ENCODE measurements around the gene BAD.

Gene BAD

DNA sequence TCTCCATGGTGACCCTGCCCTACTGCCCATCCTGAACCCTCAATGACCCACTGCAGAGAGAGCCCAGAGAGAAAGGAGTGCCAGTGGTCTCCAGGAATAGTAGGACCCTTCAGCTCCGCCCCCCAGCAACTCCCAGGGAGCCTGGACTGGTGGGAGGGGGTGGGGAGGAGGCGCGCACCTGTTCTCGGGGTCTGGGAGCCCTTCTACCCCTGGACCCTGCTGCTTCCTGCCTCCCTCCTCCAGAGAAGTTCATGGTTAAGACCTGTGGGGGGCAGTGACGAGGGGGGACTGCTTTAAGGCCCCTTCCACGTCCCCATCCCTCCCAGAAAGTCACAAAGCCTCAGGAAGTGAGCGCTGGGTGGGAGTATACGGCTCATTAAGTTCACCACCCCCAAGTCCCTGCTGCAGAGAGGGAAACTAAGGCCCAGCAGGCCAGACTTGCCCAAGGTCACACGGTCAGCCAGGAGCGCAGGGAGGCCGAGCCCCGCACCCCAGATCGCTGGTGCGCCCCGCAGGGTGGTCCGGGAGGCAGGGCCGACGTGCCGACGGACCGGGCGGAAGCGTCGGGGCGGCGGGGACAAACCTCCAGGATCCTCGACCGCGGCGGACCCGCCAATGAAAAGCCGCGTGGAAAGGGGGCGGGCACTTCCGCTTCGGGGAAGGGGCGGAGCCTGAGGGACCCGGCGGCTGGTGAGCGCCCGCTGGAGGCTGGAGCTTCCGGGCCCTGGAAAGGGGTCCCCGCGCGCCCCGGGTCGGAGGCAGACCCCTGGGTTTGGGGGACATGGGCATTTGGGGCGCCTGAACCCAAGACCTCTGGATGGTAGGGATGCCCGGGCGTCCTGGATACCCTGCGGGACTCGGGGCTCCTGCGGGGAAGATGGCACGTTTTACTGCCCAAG, 58.6 kb downstream of the BAD start, which contains the start of the genes NUDT22 and TRPT1:
NUDT22 (plus strand) TSS at position 667 of the 899 bp plus-strand sequence. CDS start 379 bp downstream, outside the sequence.
TRPT1 (minus strand) TSS at position 579 of the 899 bp plus-strand sequence; CDS start at position 253, 326 bp downstream.
- Histone ChIP-seq H2BK12ac (ENCODE audit: low read length) (peak within 1 kb of the TSS; percentile 42), H3K79me2 (ENCODE audit: control insufficient read depth, insufficient read depth, low read length, poor library complexity) (peaks cover 16% of the 10 kb centered on the region)

DNA sequence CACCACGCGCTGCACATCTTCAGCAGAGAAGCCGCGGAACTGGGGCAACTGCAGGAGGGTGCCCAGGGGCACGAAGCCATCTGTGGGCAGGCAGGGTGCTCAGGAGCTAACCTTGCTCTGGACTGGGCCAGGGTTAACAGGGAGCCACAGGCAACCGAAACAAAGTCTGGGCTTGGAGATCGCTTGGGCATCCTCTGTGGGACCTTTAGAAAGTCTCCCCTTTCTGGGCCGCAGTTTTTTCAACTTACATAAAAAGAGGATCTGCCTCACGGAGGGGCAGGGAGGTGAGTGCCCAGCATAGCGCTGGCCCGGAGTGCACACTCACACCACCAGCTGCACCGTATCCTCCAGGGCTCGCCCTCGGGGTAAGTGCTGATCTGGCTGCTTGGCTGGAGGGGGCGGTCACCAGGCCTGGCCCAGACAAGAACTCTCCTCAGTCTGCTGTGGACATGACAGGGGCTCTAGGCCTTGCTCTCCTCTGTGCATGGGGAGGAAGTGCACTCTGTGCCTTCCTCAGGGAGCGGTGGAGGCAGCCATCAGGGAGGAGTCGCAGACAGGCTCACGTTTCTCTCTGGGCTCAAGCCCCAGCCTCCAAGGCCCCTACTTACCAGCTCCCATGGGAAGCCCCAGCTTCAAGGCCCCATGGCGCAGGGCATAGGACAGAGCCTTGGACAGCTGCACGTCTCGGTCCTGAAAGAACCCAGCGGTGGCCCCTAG, 59.4 kb downstream of the BAD start:
- Histone ChIP-seq H4K12ac (ENCODE audit: low read depth, low read length) (peak overlapping the region; percentile 94), H3K4ac (ENCODE audit: low read depth, low read length) (peak overlapping the region; percentile 74), H3K9ac (ENCODE audit: low read length) (no peak overlapping the region), H2BK120ac (ENCODE audit: insufficient read depth, low read length, poor library complexity) (peak overlapping the region; percentile 57), H3K79me1 (ENCODE audit: low read length) (peaks cover 15% of the 10 kb centered on the region), H4K91ac (ENCODE audit: low read depth, low read length) (peak overlapping the region; percentile 94), H2BK5ac (ENCODE audit: low read depth, low read length, poor library complexity) (peak overlapping the region; percentile 51), H3K27ac (ENCODE audit: low read depth, low read length) (no peak overlapping the region), H2AFZ (ENCODE audit: insufficient read depth, low read length, poor library complexity) (peak overlapping the region; percentile 11), H3K9me3 (ENCODE audit: insufficient read depth, low read depth, low read length) (peaks cover 5% of the 10 kb centered on the region), H4K8ac (ENCODE audit: low read depth, low read length) (peak overlapping the region; percentile 90), H3K14ac (ENCODE audit: low read length) (peak overlapping the region; percentile 92), H3K23ac (ENCODE audit: low read length) (no peak overlapping the region), H3K18ac (ENCODE audit: low read length) (peak overlapping the region; percentile 97), H2BK12ac (ENCODE audit: low read length) (peak overlapping the region; percentile 42), H3K4me2 (ENCODE audit: low read length) (peak overlapping the region; percentile 95), H3K4me3 (ENCODE audit: low read depth, low read length) (peak overlapping the region; percentile 83), H3K27me3 (ENCODE audit: insufficient read depth, low read length) (no peaks in the 10 kb centered on the region), H2AK5ac (ENCODE audit: low read length) (peak overlapping the region; percentile 93), H3K79me2 (ENCODE audit: control insufficient read depth, insufficient read depth, low read length, poor library complexity) (peaks cover 12% of the 10 kb centered on the region), H3K4me1 (ENCODE audit: control insufficient read depth in 1 of 2, insufficient read depth in 2 of 2, low read length in 2 of 2) (peaks cover 15 to 24% of the 10 kb centered on the region in 2 experiments), H3K36me3 (ENCODE audit: control insufficient read depth in 1 of 2, insufficient read depth in 2 of 2, low read length in 2 of 2) (peaks cover 25 to 27% of the 10 kb centered on the region in 2 experiments)
- no CpG with 5 or more reads among the region's 22 CpGs for WGBS (ENCODE audit: extremely low coverage, insufficient coverage, insufficient read length)
- DNase-seq: peak; percentile 52 to 68

More for the DNA sequence above, 58.6 kb downstream of the BAD start, which contains the start of the genes NUDT22 and TRPT1:
- Histone ChIP-seq H3K79me1 (ENCODE audit: low read length) (peaks cover 20% of the 10 kb centered on the region), H3K9me3 (ENCODE audit: insufficient read depth, low read depth, low read length) (peaks cover 5% of the 10 kb centered on the region), H3K4me1 (ENCODE audit: control insufficient read depth in 1 of 2, insufficient read depth in 2 of 2, low read length in 2 of 2) (peaks cover 15 to 24% of the 10 kb centered on the region in 2 experiments), H3K18ac (ENCODE audit: low read length) (peak within 1 kb of the TSS; percentile 97), H4K12ac (ENCODE audit: low read depth, low read length) (peak within 1 kb of the TSS; percentile 94), H3K36me3 (ENCODE audit: control insufficient read depth in 1 of 2, insufficient read depth in 2 of 2, low read length in 2 of 2) (peaks cover 17 to 19% of the 10 kb centered on the region in 2 experiments), H3K23ac (ENCODE audit: low read length) (no peak within 1 kb of the TSS), H3K4me2 (ENCODE audit: low read length) (peak within 1 kb of the TSS; percentile 95), H2AFZ (ENCODE audit: insufficient read depth, low read length, poor library complexity) (peak within 1 kb of the TSS; percentile 76), H3K4me3 (ENCODE audit: low read depth, low read length) (peak within 1 kb of the TSS; percentile 83), H3K9ac (ENCODE audit: low read length) (peak within 1 kb of the TSS; percentile 87), H4K8ac (ENCODE audit: low read depth, low read length) (peak within 1 kb of the TSS; percentile 94), H2BK120ac (ENCODE audit: insufficient read depth, low read length, poor library complexity) (peak within 1 kb of the TSS; percentile 70), H3K27me3 (ENCODE audit: insufficient read depth, low read length) (no peaks in the 10 kb centered on the region), H3K14ac (ENCODE audit: low read length) (peak within 1 kb of the TSS; percentile 92), H3K27ac (ENCODE audit: low read depth, low read length) (peak within 1 kb of the TSS; percentile 5), H2BK5ac (ENCODE audit: low read depth, low read length, poor library complexity) (peak within 1 kb of the TSS; percentile 58), H3K4ac (ENCODE audit: low read depth, low read length) (peak within 1 kb of the TSS; percentile 74), H4K91ac (ENCODE audit: low read depth, low read length) (peak within 1 kb of the TSS; percentile 94), H2AK5ac (ENCODE audit: low read length) (peak within 1 kb of the TSS; percentile 93)
- peak; percentile 83 to 92 for DNase-seq
- WGBS (ENCODE audit: extremely low coverage, insufficient coverage, insufficient read length): no CpG with 5 or more reads among the region's 54 CpGs

GRCh38 chr11:64224151-64224890, 60.1 kb downstream of the BAD start:
- H2AFZ ChIP-seq (ENCODE audit: insufficient read depth, low read length, poor library complexity): no peak overlapping the region
- no peak overlapping the region for H3K18ac ChIP-seq (ENCODE audit: low read length)
- no peaks in the 10 kb centered on the region for H3K27me3 ChIP-seq (ENCODE audit: insufficient read depth, low read length)
- H4K8ac ChIP-seq (ENCODE audit: low read depth, low read length): no peak overlapping the region
- no peak overlapping the region for H3K4ac ChIP-seq (ENCODE audit: low read depth, low read length)
- no peak overlapping the region for H3K4me3 ChIP-seq (ENCODE audit: low read depth, low read length)
- peak in 1 of 2 donors; percentile 43 for DNase-seq
- no peak overlapping the region for H4K91ac ChIP-seq (ENCODE audit: low read depth, low read length)
- no CpG with 5 or more reads among the region's 17 CpGs for WGBS (ENCODE audit: extremely low coverage, insufficient coverage, insufficient read length)
- peaks cover 15 to 20% of the 10 kb centered on the region in 2 experiments for H3K4me1 ChIP-seq (ENCODE audit: control insufficient read depth in 1 of 2, insufficient read depth in 2 of 2, low read length in 2 of 2)
- no peak overlapping the region for H2BK120ac ChIP-seq (ENCODE audit: insufficient read depth, low read length, poor library complexity)
- no peak overlapping the region for H3K23ac ChIP-seq (ENCODE audit: low read length)
- H4K12ac ChIP-seq (ENCODE audit: low read depth, low read length): peak overlapping the region; percentile 13
- H3K9ac ChIP-seq (ENCODE audit: low read length): no peak overlapping the region
- H3K9me3 ChIP-seq (ENCODE audit: insufficient read depth, low read depth, low read length): peaks cover 5% of the 10 kb centered on the region
- no peak overlapping the region for H2BK12ac ChIP-seq (ENCODE audit: low read length)
- no peak overlapping the region for H3K14ac ChIP-seq (ENCODE audit: low read length)
- peaks cover 12% of the 10 kb centered on the region for H3K79me2 ChIP-seq (ENCODE audit: control insufficient read depth, insufficient read depth, low read length, poor library complexity)
- no peak overlapping the region for H2BK5ac ChIP-seq (ENCODE audit: low read depth, low read length, poor library complexity)
- H3K27ac ChIP-seq (ENCODE audit: low read depth, low read length): no peak overlapping the region
- H3K4me2 ChIP-seq (ENCODE audit: low read length): no peak overlapping the region
- no peak overlapping the region for H2AK5ac ChIP-seq (ENCODE audit: low read length)
- H3K79me1 ChIP-seq (ENCODE audit: low read length): peaks cover 15% of the 10 kb centered on the region
- H3K36me3 ChIP-seq (ENCODE audit: control insufficient read depth in 1 of 2, insufficient read depth in 2 of 2, low read length in 2 of 2): peaks cover 31 to 33% of the 10 kb centered on the region in 2 experiments

All from trophoblast cell (in vitro differentiated cells and primary cell).